Hepatic stellate cell (primary cell): ENCODE data around the gene HRH1.
"Not testable (repeated sequence)": the region's sequence is repeated elsewhere in the genome, so short reads cannot be mapped to it uniquely, and the experiment has no call there.

Experiments
- DNase-seq: peaks from one replicate; pipeline ENCODE4 v3.0.0; 2011; ENCODE audit warnings: low spot score

The HRH1 gene

GRCh38 chr3:11170052-11170770, 15.9 kb downstream of the HRH1 start:
- DNase-seq: no peak

- DNase-seq: peak; percentile 56
Observed at GRCh38 chr3:11172096-11172690, 17.9 kb downstream of the HRH1 start.

GRCh38 chr3:11173828-11174465, 19.7 kb downstream of the HRH1 start:
- DNase-seq: no peak

GRCh38 chr3:11178421-11178820, 24.1 kb downstream of the HRH1 start:
- DNase-seq: no peak

DNA sequence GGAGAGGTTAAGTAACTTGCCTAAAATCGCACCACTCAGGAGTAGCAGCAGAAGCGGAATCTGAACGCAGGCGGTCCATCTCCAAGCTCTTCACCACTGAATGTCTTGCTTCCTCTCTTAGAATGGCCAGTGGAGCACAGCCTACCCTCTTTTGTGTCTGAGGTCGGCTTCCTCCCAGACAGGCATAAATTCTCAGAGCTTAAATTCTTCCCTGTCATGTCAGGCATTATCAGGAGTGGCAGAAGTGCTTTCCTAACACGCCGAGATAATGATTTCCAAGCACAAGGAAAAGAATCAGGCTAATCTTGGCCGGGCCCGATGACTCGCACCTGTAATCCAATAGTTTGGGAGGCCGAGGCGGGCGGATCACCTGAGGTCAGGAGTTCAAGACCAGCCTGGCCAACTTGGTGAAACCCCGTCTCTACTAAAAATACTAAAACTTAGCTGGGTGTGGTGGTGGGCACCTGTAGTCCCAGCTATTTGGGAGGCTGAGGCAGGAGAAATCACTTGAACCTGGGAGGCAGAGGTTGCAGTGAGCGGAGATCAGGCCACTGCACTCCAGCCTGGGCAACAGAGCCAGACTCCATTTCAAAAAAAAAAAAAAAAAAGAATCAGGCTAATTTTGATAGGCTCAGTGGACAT, 30.2 kb downstream of the HRH1 start:
- not testable (repeated sequence) for DNase-seq

- DNase-seq: no peak
Observed at GRCh38 chr3:11185144-11185543, 30.9 kb downstream of the HRH1 start.

- DNase-seq: peak; percentile 88
Observed at GRCh38 chr3:11185564-11186317, 31.4 kb downstream of the HRH1 start.

DNA sequence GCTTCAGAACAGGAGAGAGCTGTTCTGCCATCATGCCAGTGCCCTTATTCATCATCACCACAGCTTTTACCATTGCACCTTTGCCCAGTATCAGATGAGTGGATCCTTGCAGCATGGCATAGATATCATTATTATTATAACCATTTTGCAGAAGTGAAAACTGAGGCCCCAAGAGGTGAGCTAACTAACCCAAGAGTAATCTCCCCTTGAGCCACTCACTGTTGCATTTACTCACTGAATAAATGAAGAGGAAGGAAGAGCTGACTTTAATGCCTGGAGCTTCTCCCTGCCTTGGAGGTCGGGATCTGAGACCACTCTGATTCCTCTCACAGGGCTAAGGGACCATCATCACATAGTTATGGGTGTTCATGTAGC, 32.0 kb downstream of the HRH1 start:
- DNase-seq: no peak

- DNase-seq: no peak
Observed at GRCh38 chr3:11186771-11187191, 32.5 kb downstream of the HRH1 start.

DNA sequence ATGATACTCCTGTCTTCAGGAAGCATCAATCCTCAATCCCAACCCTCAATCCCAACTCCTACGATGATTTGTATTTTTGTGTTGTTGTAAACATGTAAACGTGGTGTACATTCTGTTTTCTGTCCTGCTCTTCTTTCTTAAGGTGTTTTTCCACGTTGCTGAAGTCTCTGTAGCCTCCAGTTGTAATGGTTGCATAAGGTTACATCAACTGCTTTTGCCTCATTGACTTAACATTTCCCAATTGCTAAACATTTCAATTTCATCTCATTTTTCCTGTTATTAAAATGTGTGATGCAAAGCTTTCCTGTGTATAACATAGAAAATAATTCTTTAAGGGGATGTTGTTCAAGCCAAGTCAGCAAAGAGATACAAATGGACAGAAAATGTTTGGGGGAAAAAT, 33.4 kb downstream of the HRH1 start:
- no peak for DNase-seq

GRCh38 chr3:11188231-11188630, 33.9 kb downstream of the HRH1 start:
- no peak for DNase-seq

DNA sequence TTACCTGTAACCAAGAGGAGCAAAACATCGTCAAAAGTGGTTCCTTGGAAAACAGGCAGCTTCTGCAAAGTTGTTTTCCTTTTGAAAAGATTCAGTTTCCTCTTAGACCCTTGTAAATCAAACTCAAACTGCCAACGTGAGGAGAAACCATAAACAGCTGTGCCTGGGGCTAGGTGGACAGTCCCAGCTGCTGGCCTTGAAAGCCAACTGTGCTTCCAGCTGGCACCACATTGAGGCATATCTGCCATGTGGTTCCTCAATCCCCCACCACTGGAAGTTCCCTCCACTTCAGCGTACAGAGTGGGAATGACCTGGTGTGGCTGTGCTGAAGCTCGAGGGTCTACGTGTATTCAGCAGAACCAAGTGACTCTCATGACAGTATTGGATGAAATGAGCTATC, 40.9 kb downstream of the HRH1 start:
- DNase-seq: no peak

- DNase-seq: no peak
Observed at GRCh38 chr3:11195721-11196332, 41.5 kb downstream of the HRH1 start.

GRCh38 chr3:11197484-11197883, 43.2 kb downstream of the HRH1 start:
- DNase-seq: no peak

- DNase-seq: no peak
Observed at GRCh38 chr3:11198070-11198469, 43.8 kb downstream of the HRH1 start.

- DNase-seq: no peak
Observed at GRCh38 chr3:11198495-11198894, 44.2 kb downstream of the HRH1 start.

DNA sequence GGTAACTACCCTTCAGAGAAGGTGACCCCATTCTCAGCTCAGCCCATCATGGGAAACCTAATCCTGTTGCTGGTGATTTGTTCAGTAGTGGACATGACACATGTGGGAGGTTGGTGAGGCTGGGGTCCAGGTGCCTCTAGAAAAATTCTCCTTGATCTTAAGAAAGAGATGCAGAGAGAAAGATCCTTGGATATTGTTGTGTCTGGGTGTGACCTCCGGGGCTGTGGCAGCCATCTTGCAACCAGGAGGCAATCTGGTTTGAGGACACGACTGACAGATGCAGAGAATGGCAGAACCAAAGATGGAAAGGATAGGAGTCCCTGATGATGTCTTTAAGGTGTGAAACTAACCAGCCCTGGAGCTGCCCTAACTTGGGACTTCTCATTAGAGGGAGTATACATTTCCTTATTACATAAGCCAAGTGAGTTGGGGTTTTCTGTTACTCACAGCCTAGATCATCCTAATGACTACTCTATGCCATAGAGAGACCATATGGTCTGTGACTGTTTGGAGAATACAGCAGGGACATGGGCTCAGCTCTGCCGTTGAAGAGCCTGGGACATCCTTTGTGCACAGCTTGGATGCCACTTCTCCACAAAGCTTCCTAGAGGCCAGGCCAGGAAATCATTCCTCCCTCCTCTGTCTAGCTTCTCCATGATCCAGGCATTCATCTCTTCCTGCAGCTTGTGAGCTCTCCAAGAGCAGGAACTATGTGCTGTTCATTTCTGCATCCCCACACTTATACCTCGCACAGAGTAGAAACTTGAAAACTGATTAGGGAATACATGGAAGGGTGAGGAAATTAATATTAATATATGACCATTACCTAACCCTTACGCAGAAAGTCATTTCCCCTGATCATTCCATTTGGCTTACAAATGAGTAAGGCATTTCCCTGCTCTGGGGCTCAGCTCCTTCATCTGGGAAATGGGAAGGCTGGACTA, 45.9 kb downstream of the HRH1 start:
- DNase-seq: no peak

- no peak for DNase-seq
Observed at GRCh38 chr3:11201251-11202019, 47.1 kb downstream of the HRH1 start.

GRCh38 chr3:11203961-11204360, 49.7 kb downstream of the HRH1 start:
- no peak for DNase-seq
